HepG2 (cell line): ENCODE data around the gene SPSB1. TPM values are rescaled to one million over a fixed set of nuclear protein-coding genes. Genes with fewer than 3 reads are reported as not detected.

ENCODE experiments used
- BORCS8-MEF2B ChIP-seq: sonication (generic); formaldehyde crosslinking; IDR thresholded peaks from 2 replicates; pipeline ENCODE4 v1.8.0; 2022; ENCODE audit warnings: mild to moderate bottlenecking, missing genetic modification reagents
- FOXO1 ChIP-seq: sonication (generic); formaldehyde crosslinking; IDR thresholded peaks from 2 replicates; pipeline ENCODE4 v1.4.0; 2020; ENCODE audit warnings: missing genetic modification reagents
- FOXP1 ChIP-seq, 2 experiments: fragments of 450-650 bp in 1 of 2; IDR thresholded peaks; 2 replicates each; pipeline ENCODE4 v1.6.1; 2017 to 2018; ENCODE audit warnings: antibody characterized with exemption in 1 of 2
- KAT8 ChIP-seq: IDR thresholded peaks from 2 replicates; pipeline ENCODE4 v1.6.1; 2016; ENCODE audit warnings: missing genetic modification reagents, missing compliant biosample characterization
- MAFG ChIP-seq: sonication (generic); formaldehyde crosslinking; IDR thresholded peaks from 2 replicates; pipeline ENCODE4 v1.5.1; 2020; ENCODE audit warnings: mild to moderate bottlenecking, missing genetic modification reagents
- NFIB ChIP-seq: sonication (generic); formaldehyde crosslinking; IDR thresholded peaks from 2 replicates; pipeline ENCODE4 v1.9.0; 2021; ENCODE audit warnings: missing genetic modification reagents, mild to moderate bottlenecking, borderline replicate concordance
- PPARG ChIP-seq: conservative IDR thresholded peaks from 2 replicates; pipeline ENCODE4 v1.6.1; 2016; ENCODE audit warnings: missing biosample characterization, missing genetic modification reagents
- SAP130 ChIP-seq: IDR thresholded peaks from 2 replicates; pipeline ENCODE4 v1.6.1; 2016; ENCODE audit warnings: low read depth
- THAP8 ChIP-seq: sonication (generic); formaldehyde crosslinking; IDR thresholded peaks from 2 replicates; pipeline ENCODE4 v1.5.1; 2020; ENCODE audit warnings: missing genetic modification reagents, mild to moderate bottlenecking, borderline replicate concordance
- ZNF142 ChIP-seq: sonication (generic); formaldehyde crosslinking; IDR thresholded peaks from 2 replicates; pipeline ENCODE4 v1.4.0; 2020; ENCODE audit warnings: missing genetic modification reagents
- ZNF512 ChIP-seq: sonication (generic); formaldehyde crosslinking; IDR thresholded peaks from 2 replicates; pipeline ENCODE4 v1.4.0; 2020; ENCODE audit warnings: mild to moderate bottlenecking, missing genetic modification reagents
- ZNF562 ChIP-seq: sonication (generic); formaldehyde crosslinking; IDR thresholded peaks from 2 replicates; pipeline ENCODE4 v1.8.0; 2022; ENCODE audit warnings: missing genetic modification reagents, borderline replicate concordance
- ZNF644 ChIP-seq: IDR thresholded peaks from 2 replicates; pipeline ENCODE4 v1.6.1; 2016; ENCODE audit warnings: low read depth
- ZNF775 ChIP-seq: sonication (generic); formaldehyde crosslinking; IDR thresholded peaks from 2 replicates; pipeline ENCODE4 v1.4.0; 2020; ENCODE audit warnings: missing genetic modification reagents, mild to moderate bottlenecking, moderate library complexity, borderline replicate concordance
- ZNF83 ChIP-seq: sonication (generic); formaldehyde crosslinking; IDR thresholded peaks from 2 replicates; pipeline ENCODE4 v1.4.0; 2020; ENCODE audit warnings: missing genetic modification reagents, mild to moderate bottlenecking, borderline replicate concordance
- polyA plus RNA-seq, 8 experiments: library from polyadenylated mRNA; depleted of rRNA in 3 of 8; stranded (reverse) in 7 of 8; unstranded in 1 of 8; fragments of >200 nt; fragmentation: Illumina TruSeq in 4 of 8; extraction: Trizol in 4 of 8; gene quantifications; 2 replicates each; pipeline versions ENCODE4 v1.2.1 to v1.2.3, GENCODE V29; 2011 to 2016; ENCODE audit warnings: low read depth in 4 of 8, missing spikeins in 1 of 8, mixed read lengths in 1 of 8; ENCODE audit not compliant: insufficient read depth in 1 of 8
- total RNA-seq, 5 experiments: library from RNA; depleted of rRNA; stranded (reverse); fragments of >200 nt; fragmentation: Illumina TruSeq; extraction: Trizol; gene quantifications; 2 replicates each; pipeline ENCODE4 v1.2.3, GENCODE V29; 2016; ENCODE audit warnings: low read depth in 1 of 5
- TF ChIP-seq, protein P1 (sequence below): IDR thresholded peaks from 2 replicates; pipeline ENCODE4 v1.6.1; 2016; ENCODE audit warnings: missing compliant biosample characterization, missing genetic modification reagents, borderline replicate concordance

SPSB1 gene
- total and polyA plus RNA-seq, 2 of the 13 experiments (the other 11 are each of a cell fraction or from before 2014, with no cell fraction given), result 5.0 to 8.0 TPM

DNA sequence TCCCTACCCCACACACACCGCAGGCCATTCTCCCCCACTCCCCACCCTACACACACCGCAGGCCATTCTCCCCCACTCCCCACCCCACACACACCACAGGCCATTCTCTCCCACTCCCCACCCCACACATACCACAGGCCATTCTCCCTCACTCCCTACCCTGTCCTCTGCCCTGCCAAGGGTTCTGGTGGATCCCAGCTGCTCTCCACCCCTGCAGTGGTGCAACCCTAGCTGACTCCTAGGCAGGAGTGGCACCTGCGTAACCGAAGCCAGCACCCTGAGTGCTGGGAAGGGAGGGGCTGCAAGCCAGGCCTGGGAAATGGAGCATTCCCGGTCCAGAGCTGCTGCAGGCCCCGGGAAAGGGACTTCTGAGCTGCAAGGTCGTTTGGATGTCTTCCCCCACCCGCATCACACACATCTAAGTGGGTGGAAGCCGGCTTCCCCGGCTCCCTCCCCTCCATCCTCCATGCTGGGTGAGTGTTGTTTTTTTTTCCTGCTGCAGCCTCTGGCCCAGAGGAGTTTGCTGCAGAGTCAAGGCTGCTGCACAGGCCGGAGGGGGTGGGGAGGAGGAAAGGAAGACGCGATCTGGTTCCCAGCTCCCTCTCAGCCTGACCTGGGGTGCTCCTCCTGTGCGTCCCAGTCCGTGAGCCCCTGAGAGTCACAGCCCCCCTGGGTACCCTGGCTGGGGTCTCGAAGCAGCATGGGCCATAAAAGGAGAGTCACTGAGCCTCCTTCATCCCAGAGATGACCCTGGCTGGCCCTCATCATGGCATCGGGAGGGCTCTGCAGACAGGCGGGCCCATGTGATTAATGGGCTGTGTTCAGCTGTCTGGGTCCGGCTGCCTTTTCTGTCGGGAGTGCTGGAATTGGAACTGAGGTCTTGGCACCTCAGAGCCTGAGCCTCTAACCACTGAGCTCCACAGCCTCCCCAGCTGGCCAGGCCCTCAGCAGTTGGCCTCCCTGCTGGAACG lies 42.0 kb upstream of the SPSB1 start (continued):
- TF ChIP-seq FOXO1 (CRISPR knock-in tag), result no peak
- TF ChIP-seq ZNF512 (CRISPR knock-in tag), result no peak
- peak; percentile 34; the same call in 1 of the 2 replicates for TF ChIP-seq SAP130 (CRISPR knock-in tag)
- TF ChIP-seq THAP8 (CRISPR knock-in tag), result no peak
- no peak for TF ChIP-seq FOXP1 (IDR thresholded peaks at IDR 0.05)
- no peak for TF ChIP-seq FOXP1 (CRISPR knock-in tag; IDR thresholded peaks at IDR 0.05)
- no peak for TF ChIP-seq ZNF562
- TF ChIP-seq, protein P1, sequence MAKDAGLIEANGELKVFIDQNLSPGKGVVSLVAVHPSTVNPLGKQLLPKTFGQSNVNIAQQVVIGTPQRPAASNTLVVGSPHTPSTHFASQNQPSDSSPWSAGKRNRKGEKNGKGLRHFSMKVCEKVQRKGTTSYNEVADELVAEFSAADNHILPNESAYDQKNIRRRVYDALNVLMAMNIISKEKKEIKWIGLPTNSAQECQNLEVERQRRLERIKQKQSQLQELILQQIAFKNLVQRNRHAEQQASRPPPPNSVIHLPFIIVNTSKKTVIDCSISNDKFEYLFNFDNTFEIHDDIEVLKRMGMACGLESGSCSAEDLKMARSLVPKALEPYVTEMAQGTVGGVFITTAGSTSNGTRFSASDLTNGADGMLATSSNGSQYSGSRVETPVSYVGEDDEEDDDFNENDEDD (CRISPR knock-in tag), result no peak
- no peak for TF ChIP-seq ZNF775
- no peak for TF ChIP-seq ZNF644 (CRISPR knock-in tag)
- no peak for TF ChIP-seq NFIB (CRISPR knock-in tag)
- no peak for TF ChIP-seq ZNF142 (CRISPR knock-in tag)
- no peak for TF ChIP-seq MAFG
- TF ChIP-seq PPARG (CRISPR knock-in tag), result 0 out of 2 replicates have a peak, but pooled peaks have one; percentile 14
- peak; percentile 8; the same call in 1 of the 2 replicates for TF ChIP-seq BORCS8-MEF2B (CRISPR knock-in tag)
- no peak for TF ChIP-seq KAT8
- no peak for TF ChIP-seq ZNF83 (CRISPR knock-in tag)
